Measurements from ENCODE around the gene ZACN.

ZACN gene

DNA sequence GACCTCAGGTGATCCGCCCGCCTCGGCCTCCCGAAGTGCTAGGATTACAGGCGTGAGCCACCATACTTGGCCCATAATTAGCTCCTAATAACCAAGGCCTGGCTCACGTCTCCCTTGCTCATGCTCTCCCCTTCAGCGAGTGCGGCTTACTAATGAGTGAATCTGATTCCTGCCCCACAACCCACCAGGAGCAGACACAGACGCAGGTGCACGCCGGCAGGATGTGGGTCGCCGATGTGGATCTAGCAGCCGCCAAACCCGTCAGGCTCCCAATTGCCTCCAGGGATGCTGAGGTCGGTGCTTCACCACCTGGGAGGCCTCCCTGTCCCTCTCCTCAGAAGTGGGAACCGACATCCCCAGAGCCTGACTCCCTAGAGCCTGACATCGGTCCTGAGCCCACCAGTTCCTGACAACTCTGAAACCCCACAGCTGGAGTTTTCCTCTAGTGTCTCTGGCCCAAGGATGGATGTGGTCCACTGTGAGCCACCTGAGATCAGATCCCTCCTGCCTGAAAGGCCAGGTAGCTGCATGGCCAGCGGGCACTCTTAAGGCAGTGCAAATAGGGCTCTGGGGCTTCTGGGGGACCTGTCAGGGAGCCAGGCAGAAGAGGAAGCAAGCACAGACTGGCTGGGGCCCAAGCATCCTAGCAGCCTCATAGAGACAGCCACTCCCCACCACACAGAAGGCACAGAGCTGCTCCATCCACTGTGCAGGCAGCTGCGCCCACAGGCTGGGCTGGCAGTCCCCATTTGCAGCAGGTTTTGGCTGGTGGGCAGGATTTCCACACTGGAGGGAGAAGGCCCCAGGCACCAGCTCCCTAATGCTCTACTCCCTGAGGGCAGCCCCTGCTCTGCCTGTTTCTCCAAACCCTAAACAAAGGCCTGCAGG lies 13.8 kb downstream of the ZACN start:
- no peak for DNase-seq (ENCODE audit: insufficient read length, low spot score)
- FAIRE-seq: no peak
- no peak for TF ChIP-seq POLR2A (IDR thresholded peaks at IDR 0.05; ENCODE audit: low read depth, low read length)

DNA sequence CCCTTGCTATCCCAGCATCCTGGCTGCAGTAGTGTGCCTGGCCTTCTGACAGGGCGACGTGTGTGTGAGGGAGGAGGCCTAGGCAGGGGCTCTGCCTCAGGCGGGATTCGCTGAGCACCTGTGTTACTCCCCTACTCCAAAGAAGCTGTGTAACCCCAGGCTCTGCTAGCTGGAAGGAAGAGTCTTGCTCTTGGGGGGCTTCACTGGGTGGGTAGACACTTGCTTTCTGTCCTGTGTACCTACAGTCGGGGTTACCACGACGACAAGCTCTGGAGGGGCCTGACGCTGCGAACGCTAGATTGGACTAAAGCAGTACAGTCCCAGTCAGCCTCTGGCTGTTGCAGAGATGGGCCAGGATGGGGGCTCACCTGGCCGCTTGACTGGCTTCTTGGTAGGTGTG lies 15.1 kb downstream of the ZACN start:
- FAIRE-seq (no peak), DNase-seq (ENCODE audit: insufficient read length, low spot score) (no peak)
- no peak for TF ChIP-seq POLR2A (IDR thresholded peaks at IDR 0.05; ENCODE audit: low read depth, low read length)

DNA sequence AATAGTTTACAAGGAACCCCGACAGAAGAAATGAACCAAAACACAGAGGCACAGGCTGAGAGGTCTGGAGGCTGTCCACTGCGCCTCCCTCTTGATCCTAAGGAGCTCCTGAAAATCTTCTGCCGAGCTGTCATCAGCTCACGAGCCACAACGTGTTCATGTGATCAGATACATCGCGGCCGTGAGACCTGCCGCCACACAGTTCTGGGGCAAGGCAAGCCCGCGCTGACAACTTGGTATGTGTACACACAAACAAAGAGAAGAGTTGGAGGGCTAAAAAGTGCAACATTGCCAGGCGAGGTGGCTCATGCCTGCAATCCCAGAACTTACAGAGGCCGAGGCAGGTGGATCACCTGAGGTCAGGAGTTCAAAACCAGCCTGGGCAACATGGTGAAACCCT lies 17.0 kb downstream of the ZACN start:
- no peak for FAIRE-seq
- no peak for TF ChIP-seq POLR2A (IDR thresholded peaks at IDR 0.05; ENCODE audit: low read depth, low read length)

DNA sequence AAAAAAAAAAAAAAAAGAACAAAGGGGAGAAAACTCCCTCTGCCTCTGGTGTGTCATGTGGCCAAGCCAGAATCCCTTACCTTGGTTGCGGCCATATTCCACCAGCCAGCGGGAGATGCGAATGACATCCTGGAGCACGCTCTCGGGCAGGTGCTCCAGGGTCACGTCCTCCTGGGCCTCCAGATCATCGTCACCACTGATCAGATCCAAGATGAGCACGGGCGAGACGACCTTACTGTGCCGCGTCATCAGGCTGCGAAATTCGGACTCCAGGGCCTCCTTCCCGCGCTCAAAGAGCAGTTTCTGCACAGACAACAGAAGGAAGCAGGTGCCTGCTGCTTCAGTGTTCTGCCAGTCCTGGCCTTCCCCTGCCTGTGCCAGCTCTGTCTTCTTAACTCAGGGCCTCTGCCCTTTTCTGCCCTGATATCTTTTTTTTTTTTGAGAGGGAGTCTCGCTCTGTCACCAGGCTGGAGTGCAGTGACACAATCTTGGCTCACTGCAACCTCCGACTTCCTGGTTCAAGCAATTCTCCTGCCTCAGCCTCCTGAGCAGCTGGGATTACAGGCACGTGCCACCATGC lies 18.8 kb downstream of the ZACN start:
- FAIRE-seq (no peak), DNase-seq (ENCODE audit: insufficient read length, low spot score) (no peak)
- no peak for TF ChIP-seq POLR2A (IDR thresholded peaks at IDR 0.05; ENCODE audit: low read depth, low read length)

More for the DNA sequence above, 17.0 kb downstream of the ZACN start:
- no peak for DNase-seq (ENCODE audit: insufficient read length, low spot score)

DNA sequence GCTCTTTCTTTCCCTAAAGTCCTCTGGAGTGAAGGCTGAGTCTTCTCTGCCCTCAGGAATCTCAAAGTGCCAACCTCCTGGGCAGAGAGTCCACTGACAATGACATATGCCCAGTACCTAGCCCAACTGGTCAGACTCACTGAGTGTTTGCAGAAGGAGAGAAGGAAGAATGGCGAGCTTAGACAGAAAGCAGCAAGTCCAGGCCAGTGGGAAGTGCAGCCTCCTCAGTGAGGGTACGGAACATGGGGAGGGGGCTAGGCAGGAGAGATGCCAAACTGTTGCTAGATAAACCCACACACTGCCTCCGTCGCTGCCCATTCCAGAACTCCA lies 23.9 kb downstream of the ZACN start:
- DNase-seq (ENCODE audit: insufficient read length, low spot score): no peak
- no peak for TF ChIP-seq POLR2A (IDR thresholded peaks at IDR 0.05; ENCODE audit: low read depth, low read length)
- FAIRE-seq: no peak

DNA sequence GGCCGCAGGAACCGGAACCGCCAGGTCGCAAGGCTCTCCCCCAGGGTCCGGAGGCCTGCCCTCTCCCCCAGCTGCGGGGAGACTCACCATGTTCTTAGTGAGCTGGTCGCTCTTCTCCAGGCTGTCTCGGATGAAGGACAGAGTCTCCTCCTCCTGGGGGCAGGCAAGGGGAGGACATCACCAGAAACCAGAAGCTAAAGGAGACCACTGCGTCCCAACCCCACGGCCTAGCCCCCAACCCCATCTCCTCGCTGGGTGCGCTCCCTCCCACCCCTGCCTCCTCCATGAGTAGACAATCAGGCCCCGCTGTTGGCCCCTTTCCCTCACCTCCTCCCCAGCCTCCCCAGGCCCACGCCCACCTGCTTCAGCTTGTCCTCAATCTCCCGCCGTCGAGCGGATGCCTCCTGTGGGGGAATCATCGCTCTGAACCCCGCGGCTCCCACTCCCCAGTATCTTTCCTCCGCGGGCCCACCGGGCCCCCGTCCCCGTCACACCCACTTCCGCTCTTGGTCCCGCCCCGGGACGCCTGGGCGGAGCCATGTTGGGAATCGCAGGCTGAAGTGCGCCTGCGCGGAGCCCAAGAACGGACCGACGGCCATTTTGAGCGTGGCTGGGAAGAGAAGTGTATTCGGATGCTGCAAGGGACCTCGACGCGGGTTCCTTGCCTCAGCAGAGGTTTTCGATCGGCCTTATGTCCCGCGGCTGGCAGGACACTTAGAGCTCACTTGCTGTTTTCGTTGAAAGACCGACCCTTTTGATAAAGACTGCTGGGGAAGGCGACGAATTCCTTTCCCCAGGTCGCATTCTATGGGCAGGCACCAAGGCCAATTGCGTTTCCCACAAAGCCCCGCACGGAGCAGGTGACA lies 24.5 kb downstream of the ZACN start, which contains the start of gene EXOC7:
Gene EXOC7, minus strand, starts transcription at position 514 of the 866 bp plus-strand sequence. Its CDS starts 95 bp downstream, at position 419.
- peak; percentile 97 for DNase-seq (ENCODE audit: insufficient read length, low spot score)
- peak; percentile 45 for FAIRE-seq
- peak; percentile 65 for TF ChIP-seq POLR2A (IDR thresholded peaks at IDR 0.05; ENCODE audit: low read depth, low read length)

DNA sequence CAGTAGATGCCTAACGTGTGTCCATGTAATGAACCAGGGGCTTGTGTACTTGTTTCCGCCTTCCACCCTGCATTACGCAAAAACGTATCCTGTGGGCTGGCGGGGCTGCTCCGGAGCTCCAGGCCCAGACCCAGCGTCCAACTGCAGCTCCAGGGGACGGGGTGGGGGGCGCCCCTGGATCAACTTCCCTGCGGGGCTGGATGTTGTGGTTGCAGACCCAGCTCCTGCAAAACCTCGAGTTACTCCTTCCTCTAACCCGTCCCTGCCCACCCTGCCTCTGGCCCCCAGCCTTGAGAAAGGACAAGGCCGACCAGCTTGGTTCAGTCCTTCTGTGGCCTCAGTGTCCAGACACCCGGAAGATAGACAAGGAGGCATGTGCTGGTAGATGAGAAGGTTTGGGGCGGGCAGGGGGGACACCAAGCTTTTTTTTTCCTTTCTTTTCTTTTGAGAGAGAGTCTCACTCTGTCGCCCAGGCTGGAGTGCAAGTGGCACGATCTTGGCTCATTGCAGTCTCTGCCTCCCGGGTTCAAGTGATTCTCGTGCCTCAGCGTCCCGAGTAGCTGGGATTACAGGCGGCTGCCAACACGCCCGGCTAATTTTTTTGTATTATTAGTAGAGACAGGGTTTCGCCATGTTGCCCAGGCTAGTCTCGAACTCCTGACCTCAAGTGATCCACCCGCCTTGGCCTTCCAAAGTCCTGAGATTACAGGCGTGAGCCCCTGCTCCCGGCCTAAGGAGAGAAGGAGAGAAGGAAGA lies 25.3 kb downstream of the ZACN start:
- FAIRE-seq: no peak
- no peak for TF ChIP-seq POLR2A (IDR thresholded peaks at IDR 0.05; ENCODE audit: low read depth, low read length)
- DNase-seq (ENCODE audit: insufficient read length, low spot score): no peak

DNA sequence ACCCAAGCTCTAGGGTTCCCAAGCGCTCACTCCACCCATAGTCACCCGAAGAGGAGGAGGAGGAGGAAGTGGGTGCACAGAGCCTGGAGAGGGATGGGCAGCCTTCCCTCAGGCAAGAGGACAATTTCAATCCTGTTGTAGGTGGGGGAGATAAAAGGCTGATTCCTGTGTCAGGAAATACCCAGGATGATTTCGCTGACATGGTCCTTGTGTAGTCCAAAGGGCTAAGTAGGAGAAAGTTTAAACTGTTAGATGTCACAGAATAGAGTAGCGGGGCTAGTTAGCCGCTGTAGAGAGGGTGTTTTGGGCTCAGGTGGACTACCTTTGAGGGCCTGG lies 25.9 kb downstream of the ZACN start:
- no peak for FAIRE-seq
- no peak for DNase-seq (ENCODE audit: insufficient read length, low spot score)
- TF ChIP-seq POLR2A (IDR thresholded peaks at IDR 0.05; ENCODE audit: low read depth, low read length): no peak

DNA sequence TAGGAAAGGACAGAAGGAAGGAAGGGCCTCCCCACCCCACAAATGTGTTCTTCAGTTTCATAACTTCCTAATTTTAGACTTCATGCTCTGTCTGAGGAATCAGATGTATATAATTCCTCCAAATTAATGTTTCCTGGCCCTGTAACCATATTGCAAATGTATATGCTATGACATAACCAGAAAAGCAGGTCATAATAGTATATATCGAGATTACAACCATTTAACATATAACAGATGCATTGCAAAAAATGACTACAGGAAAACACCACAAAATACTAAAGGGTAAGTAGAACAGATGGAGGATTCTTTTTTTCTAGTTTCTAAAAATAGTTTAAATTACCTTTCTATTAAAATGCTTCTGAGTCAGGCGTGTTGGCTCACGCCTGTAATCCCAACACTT lies 27.7 kb downstream of the ZACN start:
- no peak for TF ChIP-seq POLR2A (IDR thresholded peaks at IDR 0.05; ENCODE audit: low read depth, low read length)
- FAIRE-seq (no peak), DNase-seq (ENCODE audit: insufficient read length, low spot score) (no peak)

DNA sequence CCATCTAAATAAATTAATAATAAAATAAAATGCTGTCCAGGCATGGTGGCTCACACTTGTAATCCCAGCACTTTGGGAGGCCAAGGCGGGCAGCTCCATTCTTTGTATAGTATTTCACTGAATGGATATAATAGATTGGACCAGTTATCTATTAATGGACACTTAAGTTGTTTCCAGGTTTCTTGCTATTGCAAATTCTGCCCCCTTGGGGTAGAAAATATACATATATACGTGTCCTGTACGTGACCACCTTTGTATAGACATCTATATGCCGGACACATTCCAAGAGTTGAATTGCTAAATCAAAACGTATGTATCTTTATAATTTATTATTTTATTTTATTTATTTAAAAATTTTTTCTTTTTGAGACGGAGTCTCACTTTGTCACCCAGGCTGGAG lies 28.5 kb downstream of the ZACN start:
- DNase-seq (ENCODE audit: insufficient read length, low spot score): no peak
- FAIRE-seq: no peak
- TF ChIP-seq POLR2A (IDR thresholded peaks at IDR 0.05; ENCODE audit: low read depth, low read length): no peak

DNA sequence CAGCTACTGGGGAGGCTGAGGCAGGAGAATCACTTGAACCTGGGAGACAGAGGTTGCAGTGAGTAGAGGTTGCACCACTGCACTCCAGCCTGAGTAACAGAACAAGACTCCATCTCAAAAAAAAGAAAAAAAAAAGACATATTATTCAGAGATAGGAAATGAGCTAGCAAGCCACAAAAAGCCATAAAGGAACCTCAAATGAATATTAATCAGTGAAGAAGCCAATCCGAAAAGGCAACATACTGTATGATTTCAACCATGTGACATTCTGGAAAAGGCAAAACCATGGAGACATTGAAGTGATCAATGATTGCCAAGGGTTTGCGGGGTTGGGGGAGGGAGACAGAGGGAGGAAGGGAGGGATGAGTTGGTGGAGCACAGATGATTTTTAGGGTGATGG lies 33.0 kb downstream of the ZACN start:
- TF ChIP-seq POLR2A (IDR thresholded peaks at IDR 0.05; ENCODE audit: low read depth, low read length): no peak
- no peak for DNase-seq (ENCODE audit: insufficient read length, low spot score)
- no peak for FAIRE-seq

DNA sequence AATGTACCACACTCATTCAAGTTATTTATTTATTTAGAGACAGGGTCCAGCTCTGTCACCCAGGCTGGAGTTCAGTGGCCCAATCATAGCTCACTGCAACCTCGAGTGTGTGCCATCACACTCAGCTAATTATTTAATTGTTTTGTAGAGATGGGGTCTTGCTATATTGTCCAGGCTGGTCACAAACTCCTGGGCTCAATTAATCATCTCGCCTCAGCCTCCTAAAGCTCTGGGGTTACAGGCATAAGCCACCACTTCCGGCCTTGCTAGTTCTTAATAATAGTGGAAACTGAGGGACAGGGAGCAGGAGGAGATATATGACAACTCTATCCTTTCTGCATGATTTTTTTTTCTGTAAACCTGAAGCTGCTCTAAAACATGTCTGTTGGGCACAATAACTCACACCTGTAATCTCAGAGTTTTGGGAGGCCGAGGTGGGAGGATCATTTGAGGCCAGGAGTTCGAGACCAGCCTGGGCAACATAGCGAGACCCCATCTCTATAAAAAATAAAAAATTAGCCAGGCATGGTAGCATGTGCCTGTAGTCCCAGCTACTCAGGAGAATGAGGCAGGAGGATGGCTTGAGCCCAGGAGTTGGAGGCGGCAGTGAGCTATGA lies 36.3 kb downstream of the ZACN start:
- TF ChIP-seq POLR2A (IDR thresholded peaks at IDR 0.05; ENCODE audit: low read depth, low read length): no peak
- DNase-seq (ENCODE audit: insufficient read length, low spot score) (no peak), FAIRE-seq (no peak)

Measured in H54 (cell line).